ENCODE data around the gene ITPR2. TPM values are rescaled to one million over a fixed set of nuclear protein-coding genes. Genes with fewer than 3 reads are reported as not detected.

The ITPR2 gene
- total RNA-seq, 1 donor from 2014 or later: 16.3 TPM

- DNase-seq (ENCODE audit: low read depth): no peak
- H3K27me3 ChIP-seq (ENCODE audit: control insufficient read depth, insufficient read depth, low read length): no peaks in the 10 kb centered on the region
- H3K36me3 ChIP-seq (ENCODE audit: control insufficient read depth, insufficient read depth, low read length): no peaks in the 10 kb centered on the region
- TF ChIP-seq, protein P1, sequence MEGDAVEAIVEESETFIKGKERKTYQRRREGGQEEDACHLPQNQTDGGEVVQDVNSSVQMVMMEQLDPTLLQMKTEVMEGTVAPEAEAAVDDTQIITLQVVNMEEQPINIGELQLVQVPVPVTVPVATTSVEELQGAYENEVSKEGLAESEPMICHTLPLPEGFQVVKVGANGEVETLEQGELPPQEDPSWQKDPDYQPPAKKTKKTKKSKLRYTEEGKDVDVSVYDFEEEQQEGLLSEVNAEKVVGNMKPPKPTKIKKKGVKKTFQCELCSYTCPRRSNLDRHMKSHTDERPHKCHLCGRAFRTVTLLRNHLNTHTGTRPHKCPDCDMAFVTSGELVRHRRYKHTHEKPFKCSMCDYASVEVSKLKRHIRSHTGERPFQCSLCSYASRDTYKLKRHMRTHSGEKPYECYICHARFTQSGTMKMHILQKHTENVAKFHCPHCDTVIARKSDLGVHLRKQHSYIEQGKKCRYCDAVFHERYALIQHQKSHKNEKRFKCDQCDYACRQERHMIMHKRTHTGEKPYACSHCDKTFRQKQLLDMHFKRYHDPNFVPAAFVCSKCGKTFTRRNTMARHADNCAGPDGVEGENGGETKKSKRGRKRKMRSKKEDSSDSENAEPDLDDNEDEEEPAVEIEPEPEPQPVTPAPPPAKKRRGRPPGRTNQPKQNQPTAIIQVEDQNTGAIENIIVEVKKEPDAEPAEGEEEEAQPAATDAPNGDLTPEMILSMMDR (IDR thresholded peaks at IDR 0.05; ENCODE audit: insufficient read depth, low read length, poor library complexity, severe bottlenecking): no peak
- no peak overlapping the region for H3K4me3 ChIP-seq (ENCODE audit: low read depth, low read length)
Measured at GRCh38 chr12:26347300-26347699, 485.7 kb downstream of the ITPR2 start.

DNA sequence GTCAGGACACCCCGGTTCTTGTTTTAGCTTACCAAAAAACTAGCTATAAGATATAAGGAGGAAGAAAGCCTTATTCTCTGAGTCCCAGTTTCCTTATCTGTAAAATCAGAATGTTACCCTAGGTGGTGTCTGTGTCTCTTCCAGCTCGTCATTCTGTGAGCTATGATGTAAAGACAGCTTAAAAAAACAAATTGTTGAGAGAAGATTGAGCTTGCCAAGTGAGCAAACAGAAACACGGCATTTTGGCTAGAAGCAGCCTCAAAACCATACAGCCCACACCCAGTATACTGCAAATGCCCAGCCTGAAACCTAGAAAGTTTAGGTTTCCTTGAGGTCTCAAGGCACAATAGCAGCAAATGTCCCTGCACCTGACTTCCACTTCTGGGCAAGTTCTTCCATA is 486.3 kb downstream of the ITPR2 start:
- H3K27me3 ChIP-seq (ENCODE audit: control insufficient read depth, insufficient read depth, low read length): no peaks in the 10 kb centered on the region
- TF ChIP-seq, protein P1 (IDR thresholded peaks at IDR 0.05; ENCODE audit: insufficient read depth, low read length, poor library complexity, severe bottlenecking): no peak
- H3K4me3 ChIP-seq (ENCODE audit: low read depth, low read length): no peak overlapping the region
- DNase-seq (ENCODE audit: low read depth): no peak
- no peaks in the 10 kb centered on the region for H3K36me3 ChIP-seq (ENCODE audit: control insufficient read depth, insufficient read depth, low read length)

GRCh38 chr12:26345471-26346003 is 487.5 kb downstream of the ITPR2 start:
- DNase-seq (ENCODE audit: low read depth): no peak
- no peak overlapping the region for H3K4me3 ChIP-seq (ENCODE audit: low read depth, low read length)
- H3K27me3 ChIP-seq (ENCODE audit: control insufficient read depth, insufficient read depth, low read length): no peaks in the 10 kb centered on the region
- H3K36me3 ChIP-seq (ENCODE audit: control insufficient read depth, insufficient read depth, low read length): no peaks in the 10 kb centered on the region
- TF ChIP-seq, protein P1 (IDR thresholded peaks at IDR 0.05; ENCODE audit: insufficient read depth, low read length, poor library complexity, severe bottlenecking): no peak

DNA sequence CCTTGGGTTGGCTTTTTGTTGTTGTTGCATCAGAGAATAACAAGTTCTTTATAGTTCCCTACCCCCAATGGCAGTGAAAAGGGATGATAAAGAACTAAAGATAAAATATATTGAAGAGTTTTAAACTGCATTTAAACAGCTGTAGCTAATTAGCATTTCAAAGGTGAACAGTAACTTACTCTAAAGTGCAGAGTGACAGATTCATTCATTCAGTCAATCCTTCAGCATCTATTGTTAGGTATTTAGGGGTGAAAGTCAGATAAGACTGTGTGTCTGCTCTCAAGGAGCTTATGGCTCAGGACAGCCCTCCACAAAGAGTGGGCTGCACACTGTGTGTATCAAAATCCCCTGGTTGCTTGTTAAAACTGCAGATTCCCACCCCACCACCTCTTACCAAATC is 491.5 kb downstream of the ITPR2 start:
- H3K36me3 ChIP-seq (ENCODE audit: control insufficient read depth, insufficient read depth, low read length): no peaks in the 10 kb centered on the region
- H3K27me3 ChIP-seq (ENCODE audit: control insufficient read depth, insufficient read depth, low read length): no peaks in the 10 kb centered on the region
- H3K4me3 ChIP-seq (ENCODE audit: low read depth, low read length): no peak overlapping the region
- DNase-seq (ENCODE audit: low read depth): no peak
- TF ChIP-seq, protein P1 (IDR thresholded peaks at IDR 0.05; ENCODE audit: insufficient read depth, low read length, poor library complexity, severe bottlenecking): no peak

GRCh38 chr12:26340649-26341048 is 492.3 kb downstream of the ITPR2 start:
- Histone ChIP-seq H3K36me3 (ENCODE audit: control insufficient read depth, insufficient read depth, low read length) (no peaks in the 10 kb centered on the region), H3K27me3 (ENCODE audit: control insufficient read depth, insufficient read depth, low read length) (no peaks in the 10 kb centered on the region), H3K4me3 (ENCODE audit: low read depth, low read length) (no peak overlapping the region)
- TF ChIP-seq, protein P1 (IDR thresholded peaks at IDR 0.05; ENCODE audit: insufficient read depth, low read length, poor library complexity, severe bottlenecking): no peak
- no peak for DNase-seq (ENCODE audit: low read depth)

DNA sequence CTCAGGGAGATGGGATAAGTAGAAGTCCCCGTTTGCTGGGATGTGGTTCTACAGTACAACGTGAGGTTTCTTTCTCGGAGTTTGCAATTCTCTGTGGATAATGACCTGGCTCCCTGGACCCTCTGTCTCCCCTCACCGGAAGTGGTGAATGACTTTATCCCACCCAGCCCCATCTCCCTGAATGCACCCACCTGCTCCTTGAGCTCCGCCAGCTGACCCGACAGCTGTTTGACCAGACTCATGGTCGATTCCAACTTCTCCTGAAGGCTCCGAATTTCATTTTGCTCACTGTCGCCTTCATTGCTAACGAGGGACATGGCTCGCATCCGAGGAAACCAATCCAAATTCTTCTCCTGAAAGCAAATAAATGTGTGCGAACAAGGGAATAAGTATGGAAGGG is 493.0 kb downstream of the ITPR2 start:
- TF ChIP-seq, protein P1 (IDR thresholded peaks at IDR 0.05; ENCODE audit: insufficient read depth, low read length, poor library complexity, severe bottlenecking): no peak
- Histone ChIP-seq H3K27me3 (ENCODE audit: control insufficient read depth, insufficient read depth, low read length) (no peaks in the 10 kb centered on the region), H3K4me3 (ENCODE audit: low read depth, low read length) (no peak overlapping the region), H3K36me3 (ENCODE audit: control insufficient read depth, insufficient read depth, low read length) (no peaks in the 10 kb centered on the region)
- DNase-seq (ENCODE audit: low read depth): no peak

Measured in kidney epithelial cell (primary cell).